BLaER1 treated with 17β-estradiol and CSF1 and Interleukin-3, amounts not matched to agents 10 nM and 100 nM (cell line): ENCODE data around the gene C14orf180.

Experiments
- H3K27ac ChIP-seq, 11 experiments: shearing (Covaris generic); formaldehyde crosslinking; 2 replicates each; pipeline ENCODE4 v1.8.1; 2022
- H3K27me3 ChIP-seq, 11 experiments: shearing (Covaris generic); formaldehyde crosslinking; 2 replicates each; pipeline ENCODE4 v1.8.1; 2022
- H3K36me3 ChIP-seq, 11 experiments: shearing (Covaris generic); formaldehyde crosslinking; 2 replicates each; pipeline ENCODE4 v1.8.1; 2022
- H3K4me1 ChIP-seq, 10 experiments: shearing (Covaris generic); formaldehyde crosslinking; 2 replicates each; pipeline ENCODE4 v1.8.1; 2022
- H3K4me2 ChIP-seq, 11 experiments: shearing (Covaris generic); formaldehyde crosslinking; 2 replicates each; pipeline ENCODE4 v1.8.1; 2022
- H3K4me3 ChIP-seq, 10 experiments: shearing (Covaris generic); formaldehyde crosslinking; 2 replicates each; pipeline ENCODE4 v1.8.1; 2022
- H3K9ac ChIP-seq, 11 experiments: shearing (Covaris generic); formaldehyde crosslinking; 2 replicates each; pipeline ENCODE4 v1.8.1; 2022
- H3K9me3 ChIP-seq, 11 experiments: shearing (Covaris generic); formaldehyde crosslinking; replicated peaks in 1 of 11; 2 replicates each; pipeline ENCODE4 v1.8.1; 2022
- H4K20me1 ChIP-seq, 11 experiments: shearing (Covaris generic); formaldehyde crosslinking; 2 replicates each; pipeline ENCODE4 v1.8.1; 2022
- Cebpa-rat ChIP-seq, 11 experiments: shearing (Covaris generic); IDR thresholded peaks; 2 replicates each; pipeline ENCODE4 v1.8.1; 2022

Gene C14orf180

DNA sequence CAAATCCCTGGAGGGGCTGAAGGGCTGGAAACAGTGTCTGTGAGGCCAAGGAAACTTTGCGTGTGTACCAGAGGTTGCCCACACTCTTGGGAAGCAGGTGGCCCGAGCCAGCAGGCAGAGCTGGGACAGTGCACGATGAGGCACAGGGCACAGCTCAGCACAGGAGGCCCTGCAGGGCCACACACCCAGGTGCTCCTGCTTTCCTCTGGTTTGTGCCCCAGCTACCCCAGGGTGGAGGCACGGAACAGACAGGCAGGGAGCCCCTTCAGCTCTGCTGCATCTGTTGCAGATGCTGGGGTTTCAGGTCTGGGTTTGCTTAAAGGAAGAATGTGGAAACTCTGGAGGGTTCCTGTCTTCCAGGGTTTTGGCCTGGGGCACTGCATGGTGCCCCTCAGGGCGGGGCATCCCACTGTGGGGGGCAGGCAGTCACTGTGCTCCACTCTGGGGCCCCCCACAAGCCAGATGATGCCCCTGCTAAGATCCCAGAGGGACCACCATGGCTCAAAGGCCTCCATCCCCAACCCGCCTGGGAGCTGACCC lies 16.4 kb downstream of the C14orf180 start:
- no peak overlapping the region for H3K9ac ChIP-seq

DNA sequence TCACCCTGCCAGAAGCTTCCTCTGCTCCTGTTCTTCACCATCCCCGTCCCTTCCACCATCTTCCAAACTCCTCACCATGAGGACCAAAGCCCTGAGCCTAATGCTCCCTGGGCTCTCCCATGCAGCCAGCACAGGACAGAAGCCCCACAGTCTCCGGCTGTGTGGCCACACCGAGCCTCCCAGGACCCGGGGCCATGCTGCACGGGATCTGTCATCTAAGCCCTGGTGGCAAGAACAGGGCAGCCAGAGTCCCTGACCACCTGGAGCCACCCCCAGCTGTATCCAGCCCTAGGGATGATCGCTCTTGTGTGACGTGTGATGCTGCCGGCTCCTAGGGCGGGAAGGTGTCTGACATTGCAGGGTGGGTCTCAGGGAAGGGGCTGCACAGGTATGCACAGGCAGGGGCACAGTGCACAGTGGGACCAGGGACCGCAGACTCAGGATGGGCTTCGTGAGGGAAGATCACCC lies 16.9 kb downstream of the C14orf180 start:
- TF ChIP-seq Cebpa-rat (IDR thresholded peaks at IDR 0.05): no peak
- no peak overlapping the region for H3K27ac ChIP-seq
- peaks cover 0 to 35% (median 15%) of the 10 kb centered on the region in 10 experiments; a peak in 12 of 20 replicates for H3K4me1 ChIP-seq
- no peaks in the 10 kb centered on the region for H3K9me3 ChIP-seq
- H3K36me3 ChIP-seq: no peaks in the 10 kb centered on the region
- no peak overlapping the region for H3K4me3 ChIP-seq
- H3K4me2 ChIP-seq: no peak overlapping the region; a peak in 1 of 22 replicates
- H4K20me1 ChIP-seq: peaks cover 0 to 18% (median 0%) of the 10 kb centered on the region in 11 experiments; a peak in 3 of 22 replicates
- no peak overlapping the region for H3K9ac ChIP-seq
- H3K27me3 ChIP-seq: no peaks in the 10 kb centered on the region

More for the DNA sequence above, 16.4 kb downstream of the C14orf180 start:
- peaks cover 0 to 35% (median 16%) of the 10 kb centered on the region in 10 experiments; a peak in 12 of 20 replicates for H3K4me1 ChIP-seq
- no peaks in the 10 kb centered on the region for H3K36me3 ChIP-seq
- no peak overlapping the region for H3K27ac ChIP-seq
- H3K27me3 ChIP-seq: no peaks in the 10 kb centered on the region
- no peak overlapping the region for H3K4me3 ChIP-seq
- no peaks in the 10 kb centered on the region for H3K9me3 ChIP-seq
- H4K20me1 ChIP-seq: peaks cover 0 to 23% (median 0%) of the 10 kb centered on the region in 11 experiments; a peak in 3 of 22 replicates
- TF ChIP-seq Cebpa-rat (IDR thresholded peaks at IDR 0.05): no peak
- peak overlapping the region in 1 of 11 experiments; percentile 10; a peak in 1 of 22 replicates for H3K4me2 ChIP-seq

DNA sequence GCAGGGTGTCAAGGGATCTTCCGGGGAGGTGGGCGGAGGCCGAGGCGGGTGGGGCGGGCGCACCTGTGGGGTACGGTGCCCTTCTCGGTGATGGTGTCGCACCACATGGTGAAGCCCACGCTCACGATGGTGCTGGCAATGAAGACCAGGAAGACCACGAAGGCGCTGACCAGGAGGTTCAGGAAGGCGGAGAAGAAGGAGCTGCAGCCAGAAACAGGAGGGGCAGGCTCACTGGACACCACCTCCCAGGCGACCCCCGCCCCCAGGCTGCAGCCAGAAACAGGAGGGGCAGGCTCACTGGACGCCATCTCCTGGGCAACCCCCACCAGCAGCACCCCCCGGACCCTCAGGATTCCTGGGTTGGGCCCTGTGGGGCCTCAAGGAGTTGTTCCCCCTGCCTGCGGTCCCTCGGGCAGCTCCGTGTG lies 17.4 kb downstream of the C14orf180 start:
- no peak overlapping the region for H3K9ac ChIP-seq
- H3K36me3 ChIP-seq: no peaks in the 10 kb centered on the region
- no peaks in the 10 kb centered on the region for H3K27me3 ChIP-seq
- no peak overlapping the region for H3K27ac ChIP-seq
- no peak overlapping the region for H3K4me2 ChIP-seq
- no peak for TF ChIP-seq Cebpa-rat (IDR thresholded peaks at IDR 0.05)
- no peak overlapping the region for H3K4me3 ChIP-seq
- no peaks in the 10 kb centered on the region for H3K9me3 ChIP-seq
- peaks cover 0 to 15% (median 0%) of the 10 kb centered on the region in 11 experiments; a peak in 3 of 22 replicates for H4K20me1 ChIP-seq
- peaks cover 0 to 35% (median 15%) of the 10 kb centered on the region in 10 experiments; a peak in 12 of 20 replicates for H3K4me1 ChIP-seq

DNA sequence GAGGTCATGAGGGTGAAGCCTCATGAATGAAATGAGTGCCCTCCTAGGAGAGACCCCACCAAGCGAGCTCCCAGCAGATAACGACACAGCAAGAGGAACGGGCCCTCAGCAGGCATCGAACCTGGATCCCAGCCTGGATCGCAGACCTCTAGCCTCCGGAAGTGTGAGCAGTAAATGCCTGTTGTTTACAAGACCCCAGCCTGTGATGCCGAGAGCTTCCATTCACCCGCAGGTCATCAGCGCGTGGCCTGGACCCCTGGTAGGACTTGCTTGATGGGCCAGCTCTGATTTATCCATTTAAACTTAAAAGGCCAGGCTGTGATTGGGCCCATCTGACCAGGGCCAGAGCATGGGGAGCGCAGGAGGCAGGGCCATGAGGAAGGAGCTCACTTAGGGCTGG lies 18.0 kb downstream of the C14orf180 start:
- no peaks in the 10 kb centered on the region for H3K27me3 ChIP-seq
- H3K4me1 ChIP-seq: peaks cover 0 to 35% (median 15%) of the 10 kb centered on the region in 10 experiments; a peak in 12 of 20 replicates
- no peak overlapping the region for H3K4me2 ChIP-seq
- H3K4me3 ChIP-seq: no peak overlapping the region
- H3K9me3 ChIP-seq: no peaks in the 10 kb centered on the region
- TF ChIP-seq Cebpa-rat (IDR thresholded peaks at IDR 0.05): no peak
- H4K20me1 ChIP-seq: peaks cover 0 to 12% (median 0%) of the 10 kb centered on the region in 11 experiments; a peak in 3 of 22 replicates
- H3K9ac ChIP-seq: no peak overlapping the region
- H3K36me3 ChIP-seq: no peaks in the 10 kb centered on the region
- H3K27ac ChIP-seq: no peak overlapping the region

DNA sequence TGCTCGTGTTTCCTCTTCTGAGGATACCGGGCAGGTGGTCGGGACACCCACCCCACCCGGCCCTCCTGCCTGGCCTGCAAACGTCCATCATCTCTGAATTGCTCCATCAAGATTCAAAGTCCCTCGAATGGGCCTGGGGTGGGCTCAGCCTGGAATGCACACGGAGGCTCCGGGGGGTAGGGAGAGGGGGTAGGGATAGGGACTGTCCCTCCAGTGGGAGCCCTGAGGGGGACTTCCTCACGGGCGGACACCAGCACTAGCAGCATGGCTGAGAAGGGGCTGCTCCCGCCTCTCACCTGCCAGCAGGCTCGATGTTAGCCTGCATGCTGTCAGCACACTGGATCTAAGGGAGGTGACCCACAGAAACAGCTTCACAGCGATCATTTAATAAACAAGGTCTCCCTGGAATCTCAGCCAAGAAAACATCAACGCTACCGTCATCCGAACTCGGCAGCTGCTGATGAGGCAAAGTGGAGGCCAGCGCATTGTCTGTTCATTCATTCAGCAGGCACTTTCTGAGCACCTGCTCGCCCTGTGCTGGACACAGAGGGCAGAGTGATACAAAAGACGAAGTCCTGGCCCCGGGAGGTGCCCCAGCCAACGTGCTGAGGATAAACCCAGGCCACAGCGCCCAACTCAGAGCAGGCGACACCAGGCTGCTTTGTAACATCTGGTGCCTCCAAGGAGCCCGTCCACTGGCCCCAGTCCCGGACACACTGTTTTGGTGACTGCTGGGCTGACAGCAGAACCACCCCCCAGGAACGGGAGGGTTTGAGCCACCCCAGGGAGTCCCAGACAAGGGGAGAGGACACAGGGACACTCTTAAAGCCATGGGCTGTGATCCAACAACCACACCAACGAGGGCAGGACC lies 18.7 kb downstream of the C14orf180 start:
- no peak for TF ChIP-seq Cebpa-rat (IDR thresholded peaks at IDR 0.05)
- Histone ChIP-seq H3K9ac (no peak overlapping the region), H3K36me3 (no peaks in the 10 kb centered on the region), H3K4me2 (no peak overlapping the region), H4K20me1 (peaks cover 0 to 9% (median 0%) of the 10 kb centered on the region in 11 experiments; a peak in 3 of 22 replicates), H3K4me1 (peaks cover 0 to 35% (median 15%) of the 10 kb centered on the region in 10 experiments; a peak in 12 of 20 replicates), H3K27me3 (no peaks in the 10 kb centered on the region), H3K9me3 (no peaks in the 10 kb centered on the region), H3K4me3 (no peak overlapping the region), H3K27ac (no peak overlapping the region)

DNA sequence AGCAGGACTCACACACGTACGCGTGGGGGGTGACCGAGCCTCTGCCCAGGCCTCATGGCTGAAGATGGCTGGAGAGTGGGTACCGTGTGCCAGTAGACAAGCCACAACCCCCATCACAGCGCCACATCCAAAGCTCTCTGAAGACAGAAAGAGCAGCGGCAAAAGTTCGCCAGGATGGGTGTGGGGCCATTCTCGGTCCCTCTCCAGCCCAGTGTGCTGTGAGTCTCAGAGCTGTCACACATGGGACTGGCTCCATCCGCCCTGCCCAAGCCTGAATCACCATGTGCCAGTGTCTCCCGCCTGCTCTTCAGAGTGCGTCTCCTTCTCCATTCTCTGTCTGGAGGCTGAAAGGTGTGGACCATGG lies 19.3 kb downstream of the C14orf180 start:
- no peak for TF ChIP-seq Cebpa-rat (IDR thresholded peaks at IDR 0.05)
- Histone ChIP-seq H3K4me1 (peaks cover 0 to 35% (median 15%) of the 10 kb centered on the region in 10 experiments; a peak in 12 of 20 replicates), H3K9me3 (no peaks in the 10 kb centered on the region), H3K9ac (no peak overlapping the region), H3K27me3 (peaks cover 0 to 4% (median 3%) of the 10 kb centered on the region in 11 experiments; a peak in 15 of 22 replicates), H3K4me2 (no peak overlapping the region), H3K4me3 (no peak overlapping the region), H3K27ac (no peak overlapping the region), H3K36me3 (no peaks in the 10 kb centered on the region), H4K20me1 (peaks cover 0 to 4% (median 0%) of the 10 kb centered on the region in 11 experiments; a peak in 3 of 22 replicates)

DNA sequence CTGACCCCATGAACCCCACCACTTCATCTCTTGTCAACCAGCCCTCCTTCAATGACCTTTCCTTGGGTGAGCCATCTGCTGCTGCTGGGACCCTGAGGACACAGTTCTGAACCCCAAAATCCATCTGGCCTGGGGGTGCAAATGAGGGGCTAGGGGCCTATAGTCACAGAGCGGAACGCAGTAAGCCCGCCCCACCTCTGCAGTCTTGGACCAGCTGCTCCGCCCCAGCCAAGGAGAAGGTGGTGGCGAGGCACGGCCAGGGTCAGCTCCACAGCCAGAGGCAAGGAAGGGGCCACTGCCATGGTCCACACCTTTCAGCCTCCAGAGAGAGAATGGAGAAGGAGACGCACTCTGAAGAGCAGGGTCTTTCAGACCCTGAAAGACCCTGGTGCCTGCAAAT lies 19.9 kb downstream of the C14orf180 start:
- H3K9me3 ChIP-seq: peaks cover 0 to 5% (median 1%) of the 10 kb centered on the region in 11 experiments; a peak in 5 of 22 replicates
- no peaks in the 10 kb centered on the region for H3K36me3 ChIP-seq
- H3K27me3 ChIP-seq: peaks cover 3 to 10% (median 8%) of the 10 kb centered on the region in 11 experiments; a peak in 20 of 22 replicates
- peak overlapping the region in 3 of 11 experiments; percentile 25 to 58 (median 42); a peak in 4 of 22 replicates for H3K4me2 ChIP-seq
- TF ChIP-seq Cebpa-rat (IDR thresholded peaks at IDR 0.05): no peak
- no peak overlapping the region for H3K27ac ChIP-seq
- peaks cover 0 to 4% (median 0%) of the 10 kb centered on the region in 11 experiments; a peak in 2 of 22 replicates for H4K20me1 ChIP-seq
- no peak overlapping the region for H3K4me3 ChIP-seq
- peaks cover 0 to 35% (median 15%) of the 10 kb centered on the region in 10 experiments; a peak in 12 of 20 replicates for H3K4me1 ChIP-seq
- no peak overlapping the region for H3K9ac ChIP-seq

DNA sequence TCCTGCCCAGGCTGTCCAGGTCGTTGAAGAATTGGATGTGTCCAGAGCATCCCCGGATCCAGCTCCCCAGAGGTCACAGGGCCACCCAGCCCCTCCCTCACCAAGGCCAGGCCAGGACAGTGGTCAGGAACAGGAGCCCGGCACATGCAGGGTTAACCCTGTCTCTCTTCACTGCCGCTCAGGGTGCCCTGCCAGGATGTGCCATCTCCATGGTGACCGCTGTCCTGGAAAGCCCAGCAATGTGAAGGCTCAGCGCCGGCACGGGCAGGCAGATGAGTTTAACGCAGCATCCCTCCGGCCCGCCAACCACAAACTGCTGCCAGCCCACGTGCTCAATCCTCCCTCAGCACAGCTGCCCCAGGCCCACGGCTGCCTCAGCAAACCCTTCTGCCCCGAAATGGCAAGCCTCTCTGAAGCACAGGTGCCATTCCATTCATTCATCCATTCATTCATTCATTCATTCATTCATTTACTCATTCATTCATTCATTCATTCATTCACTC lies 20.6 kb downstream of the C14orf180 start:
- peaks cover 0 to 4% (median 0%) of the 10 kb centered on the region in 11 experiments; a peak in 2 of 22 replicates for H4K20me1 ChIP-seq
- H3K4me2 ChIP-seq: peak overlapping the region in 8 of 11 experiments; percentile 5 to 65 (median 42); a peak in 13 of 22 replicates
- H3K4me1 ChIP-seq: peaks cover 0 to 31% (median 14%) of the 10 kb centered on the region in 10 experiments; a peak in 12 of 20 replicates
- H3K4me3 ChIP-seq: no peak overlapping the region
- H3K27me3 ChIP-seq: peaks cover 11 to 17% (median 16%) of the 10 kb centered on the region in 11 experiments
- H3K27ac ChIP-seq: no peak overlapping the region
- no peak for TF ChIP-seq Cebpa-rat (IDR thresholded peaks at IDR 0.05)
- peak overlapping the region in 1 of 11 experiments; percentile 9; a peak in 1 of 22 replicates for H3K9ac ChIP-seq
- peaks cover 0 to 10% (median 6%) of the 10 kb centered on the region in 11 experiments; a peak in 6 of 22 replicates for H3K9me3 ChIP-seq
- no peaks in the 10 kb centered on the region for H3K36me3 ChIP-seq
